RPMI8226 (cell line): Measurements from ENCODE around the gene SMIM12.

Experiments
- DNase-seq: peaks from one replicate; pipeline ENCODE4 v3.0.0-alpha.2; 2015

The SMIM12 gene, protein sequence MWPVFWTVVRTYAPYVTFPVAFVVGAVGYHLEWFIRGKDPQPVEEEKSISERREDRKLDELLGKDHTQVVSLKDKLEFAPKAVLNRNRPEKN

DNA sequence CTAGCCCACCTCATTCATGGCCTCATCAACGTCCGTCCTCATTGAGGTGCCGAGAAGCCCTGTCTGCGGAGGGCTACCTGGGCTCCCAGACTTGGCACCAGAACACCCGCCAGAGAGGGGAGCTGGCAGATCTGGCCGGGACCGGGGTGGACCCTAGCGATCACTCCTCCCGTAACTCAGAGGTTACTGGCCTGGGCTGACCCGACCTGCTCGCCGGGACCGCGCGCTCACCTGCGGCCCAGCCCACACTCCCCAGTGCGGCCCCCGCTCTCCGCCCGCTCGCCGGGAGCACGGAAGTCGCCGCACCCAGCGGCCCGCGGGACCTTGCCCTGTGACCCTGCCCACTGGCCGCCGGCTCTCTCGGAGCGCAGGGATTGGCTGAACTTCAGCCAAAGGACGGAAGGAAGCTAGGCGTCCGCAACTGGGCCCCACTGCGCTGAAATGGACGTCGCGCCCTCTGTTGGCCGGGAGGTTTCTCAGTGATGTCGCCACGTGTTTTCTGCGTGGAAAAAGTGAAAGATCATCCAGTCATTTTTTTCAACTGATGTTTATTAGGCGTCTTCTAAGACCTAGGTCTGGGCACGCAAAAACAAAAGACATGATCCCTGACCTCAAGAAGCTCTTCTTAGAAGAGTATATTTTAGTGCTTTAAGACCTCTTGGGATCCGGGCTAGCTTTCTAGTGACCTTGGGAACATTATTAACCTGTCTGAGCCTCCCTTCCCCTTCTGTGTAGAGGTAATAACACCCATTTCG lies at the start of gene SMIM12:
Gene SMIM12, minus strand, starts transcription at position 304 of the 755 bp plus-strand sequence. CDS start 3,772 bp downstream, outside the sequence.
- peak; percentile 98 for DNase-seq

DNA sequence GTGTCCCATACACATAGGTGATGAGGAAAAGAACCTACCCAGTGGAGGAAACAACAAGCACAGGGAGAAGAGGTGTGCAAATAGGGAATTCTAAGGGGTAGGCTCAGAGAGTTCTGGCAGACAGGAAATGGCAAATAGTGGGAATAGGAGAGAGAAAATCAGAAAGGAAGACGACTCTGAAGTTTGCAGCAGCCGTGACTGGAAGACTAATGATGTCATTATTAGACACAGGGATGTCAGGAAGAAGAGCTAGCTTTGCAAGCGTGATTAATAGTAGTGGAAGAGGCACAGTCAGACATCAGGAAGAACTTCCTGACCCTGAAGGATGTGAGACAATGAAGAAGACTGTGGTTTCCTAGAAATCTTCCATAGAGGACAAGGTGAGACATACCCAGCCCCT lies 48.8 kb upstream of the SMIM12 start:
- no peak for DNase-seq

DNA sequence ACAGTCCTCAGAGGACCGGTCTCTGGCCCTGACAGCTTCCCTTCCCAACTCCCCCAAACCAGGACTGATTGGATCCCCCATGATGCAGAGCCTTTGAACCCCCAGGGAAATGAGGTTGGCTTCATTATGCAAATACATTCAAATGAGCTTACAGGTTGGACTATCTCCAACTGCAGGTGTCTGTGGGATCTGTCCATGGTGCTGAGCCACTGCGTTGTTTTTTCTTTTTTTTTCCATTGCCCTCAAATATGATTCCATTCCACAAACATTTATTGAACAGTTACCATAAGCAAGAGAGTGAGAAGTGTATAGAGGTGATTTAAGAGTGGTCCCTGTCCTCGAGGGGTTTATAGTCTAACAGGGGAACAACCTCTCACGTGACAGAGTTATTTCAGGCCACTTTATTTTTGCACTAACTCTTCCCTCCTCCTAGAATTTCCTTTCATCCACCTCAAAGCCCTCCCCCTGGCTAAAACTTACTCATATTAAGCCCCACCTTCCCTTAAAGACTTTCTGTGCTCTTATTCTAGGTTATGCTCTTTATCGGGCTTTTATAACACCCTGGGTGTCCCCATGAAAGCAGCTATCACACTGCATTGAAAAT lies 48.0 kb upstream of the SMIM12 start:
- peak; percentile 43 for DNase-seq

GRCh38 chr1:34906756-34907155 lies 47.2 kb upstream of the SMIM12 start:
- no peak for DNase-seq

DNA sequence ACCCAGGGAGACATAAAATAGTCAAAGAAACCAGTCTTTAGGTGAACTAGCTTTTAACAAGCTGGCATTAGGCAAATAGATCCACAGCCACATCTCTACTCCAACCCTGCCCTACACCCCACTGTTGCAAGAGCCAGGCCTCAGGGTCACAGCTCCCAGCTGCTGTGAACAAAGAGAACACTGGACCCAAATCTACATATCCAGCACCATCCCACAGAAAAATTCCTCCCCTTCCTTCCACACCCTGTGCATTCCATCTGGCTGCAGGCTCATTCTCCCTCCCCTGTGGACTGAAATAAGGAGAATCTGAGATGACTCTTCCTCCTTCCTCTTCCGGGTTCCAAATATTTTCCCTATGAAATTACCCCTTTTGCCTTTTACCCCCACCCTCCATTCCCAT lies 46.7 kb upstream of the SMIM12 start:
- no peak for DNase-seq

DNA sequence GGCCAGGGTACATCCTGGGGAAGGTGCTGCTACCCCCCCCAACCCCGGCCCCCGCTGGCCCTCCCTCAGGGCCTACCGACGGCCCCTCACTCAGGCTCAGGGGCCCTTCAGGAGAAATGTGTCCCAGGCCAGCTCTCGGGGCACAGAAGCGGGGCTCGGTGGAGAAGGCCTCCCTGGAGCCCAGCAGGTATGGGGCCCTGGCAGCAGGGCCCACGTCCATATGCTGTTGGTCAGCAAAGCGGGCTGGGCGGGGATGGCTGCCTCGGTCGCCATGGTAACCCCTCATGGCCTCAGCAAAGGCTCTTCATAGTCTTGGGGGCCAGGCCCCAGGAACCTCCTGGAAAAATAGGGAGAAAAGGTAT lies 45.5 kb upstream of the SMIM12 start:
- no peak for DNase-seq

DNA sequence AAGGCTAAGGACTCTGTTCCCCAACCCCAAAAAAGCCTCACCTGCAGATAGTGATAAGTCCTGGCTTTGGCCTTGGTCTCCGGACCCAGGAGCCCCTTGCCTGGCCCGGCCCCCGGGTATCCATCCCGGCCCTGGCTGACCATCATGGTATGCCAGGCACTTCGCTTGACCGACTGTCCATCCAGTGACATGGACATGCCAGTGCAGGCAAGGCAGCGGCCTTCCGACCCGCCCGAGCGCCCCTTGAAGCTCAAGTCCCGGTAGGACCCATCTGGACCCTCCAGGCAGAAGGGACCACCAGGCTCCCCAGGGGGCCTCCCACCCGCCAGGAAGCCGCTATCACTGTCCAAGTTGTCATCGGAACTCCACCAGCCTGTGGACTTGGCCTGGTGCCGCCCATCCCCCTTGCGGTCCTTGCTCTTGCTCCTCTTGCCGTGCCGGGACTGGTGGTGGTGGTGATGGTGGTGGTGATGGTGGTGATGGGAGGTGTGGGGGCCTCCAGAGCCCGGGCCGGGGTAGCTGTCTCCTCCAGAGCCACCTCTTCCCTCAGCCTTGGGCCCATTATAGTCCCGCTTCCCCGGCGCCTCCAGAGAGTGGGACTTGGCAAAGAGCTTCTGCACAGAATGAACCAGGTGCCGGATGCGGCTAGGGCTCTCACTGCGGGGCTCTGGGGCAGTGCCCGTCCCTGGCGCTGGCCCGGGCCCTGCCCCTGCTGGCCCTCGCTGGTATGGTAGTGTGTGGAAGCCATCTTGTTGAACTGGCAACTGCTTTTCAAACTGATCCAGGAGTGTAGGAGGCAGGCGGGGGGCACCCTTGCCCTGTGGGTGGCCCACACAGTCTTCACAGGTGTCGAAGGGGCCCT lies 44.9 kb upstream of the SMIM12 start:
- DNase-seq = peak; percentile 31

DNA sequence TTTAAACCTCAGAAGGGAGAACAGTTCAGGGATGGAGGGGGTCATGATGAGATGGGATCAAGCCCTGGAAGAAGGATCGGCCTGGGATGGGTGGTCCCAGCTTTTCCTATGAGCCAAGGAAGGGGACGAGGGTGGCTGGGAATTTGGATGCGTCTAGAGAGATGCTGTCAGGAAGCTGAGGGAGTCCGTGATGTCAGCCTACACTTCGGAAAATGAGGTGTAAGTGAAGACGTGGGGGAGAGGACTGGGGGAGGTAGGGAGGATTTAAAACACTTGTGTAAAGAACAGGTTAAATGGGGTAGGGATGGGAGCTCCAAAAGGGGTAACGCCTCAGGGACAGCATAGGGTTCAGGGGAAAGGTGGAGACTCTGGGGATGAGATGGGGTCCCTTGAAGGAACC lies 42.4 kb upstream of the SMIM12 start:
- no peak for DNase-seq

- no peak for DNase-seq
Observed at GRCh38 chr1:34900775-34901502, 41.4 kb upstream of the SMIM12 start.

- DNase-seq = no peak
Observed at GRCh38 chr1:34899906-34900305, 40.4 kb upstream of the SMIM12 start.

DNA sequence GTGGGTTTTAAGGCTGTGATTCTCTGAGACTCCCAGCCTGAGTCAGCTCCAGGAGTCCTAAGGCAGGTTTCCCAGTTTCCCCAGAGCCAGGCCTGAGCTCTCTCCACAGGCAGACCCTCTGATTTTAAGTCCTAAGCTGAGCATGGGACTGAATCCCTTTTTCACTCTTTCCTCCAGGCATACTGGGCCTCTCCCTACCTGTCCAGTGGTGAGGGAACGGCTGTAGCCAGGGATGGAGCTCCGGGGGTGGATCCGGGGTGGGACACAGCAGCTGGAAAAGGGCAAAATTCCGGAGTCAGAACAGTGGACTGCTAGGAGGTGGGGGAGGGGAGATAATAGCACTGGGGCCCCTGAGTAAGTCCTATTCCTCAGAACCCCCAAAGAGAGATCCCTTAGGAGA lies 39.9 kb upstream of the SMIM12 start:
- DNase-seq = no peak

DNA sequence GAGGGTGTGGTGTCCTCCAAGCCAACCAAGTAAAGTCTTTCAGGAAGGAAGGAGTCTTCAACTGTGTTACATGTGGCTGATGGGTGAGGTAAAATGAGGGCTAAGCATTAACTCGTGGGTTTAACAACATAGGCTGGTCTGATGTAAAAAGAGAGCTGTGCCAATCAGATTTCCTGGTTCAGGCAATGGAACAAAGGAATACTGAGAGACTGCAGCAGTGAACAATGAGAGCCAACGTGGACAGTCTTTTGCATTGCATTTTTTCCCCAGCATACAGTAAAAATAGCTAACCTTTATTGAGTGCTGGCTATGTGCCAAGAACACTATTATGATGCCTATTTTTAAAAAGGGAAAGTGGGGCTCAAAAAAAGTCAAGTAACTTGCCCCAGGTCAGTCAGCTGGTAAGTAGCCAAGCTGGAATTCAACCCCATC lies 38.8 kb upstream of the SMIM12 start:
- DNase-seq = peak; percentile 38

- no peak for DNase-seq
Observed at GRCh38 chr1:34896612-34897011, 37.1 kb upstream of the SMIM12 start.

GRCh38 chr1:34889705-34890104 lies 30.2 kb upstream of the SMIM12 start:
- no peak for DNase-seq

GRCh38 chr1:34887593-34887992 lies 28.0 kb upstream of the SMIM12 start:
- DNase-seq = no peak

- no peak for DNase-seq
Observed at GRCh38 chr1:34885405-34886247, 26.1 kb upstream of the SMIM12 start.

- DNase-seq = peak; percentile 67
Observed at GRCh38 chr1:34884961-34885360, 25.4 kb upstream of the SMIM12 start.

- DNase-seq = no peak
Observed at GRCh38 chr1:34884536-34884935, 25.0 kb upstream of the SMIM12 start.

GRCh38 chr1:34879230-34879629 lies 19.7 kb upstream of the SMIM12 start:
- no peak for DNase-seq

GRCh38 chr1:34876406-34876805 lies 16.9 kb upstream of the SMIM12 start:
- no peak for DNase-seq

DNA sequence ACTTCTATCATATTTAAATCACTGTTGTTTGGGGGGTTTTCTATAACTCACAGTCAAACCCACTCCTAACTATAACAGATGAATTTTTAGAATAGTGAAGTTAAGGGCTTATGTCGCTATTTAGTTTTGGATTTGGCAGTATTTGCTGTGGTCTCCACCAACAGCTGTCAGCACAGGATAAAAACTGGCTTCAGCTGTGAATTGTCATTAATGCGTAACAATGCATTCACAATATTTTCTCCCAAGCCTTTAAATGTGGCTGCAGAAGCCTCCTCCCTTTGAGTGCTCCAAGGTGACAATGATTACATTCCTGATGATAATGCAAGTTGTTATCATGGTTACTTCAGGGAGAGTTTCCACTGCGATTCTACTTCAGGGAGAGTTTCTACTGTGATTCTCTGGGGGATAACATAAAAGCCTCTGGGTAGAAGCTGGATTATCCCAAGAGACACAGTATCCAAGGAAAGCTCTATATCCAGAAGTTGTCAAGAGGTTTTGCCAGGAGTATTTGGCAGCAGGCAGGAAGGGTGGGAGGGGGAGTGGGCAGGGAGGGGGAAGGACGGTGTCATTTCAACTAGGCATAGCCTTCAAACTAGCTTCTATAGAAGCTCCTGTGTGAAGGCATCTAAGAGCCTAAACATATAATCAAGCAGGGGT lies 14.9 kb upstream of the SMIM12 start:
- DNase-seq = no peak
